Measurements from ENCODE around the gene ITGAD.

DNA sequence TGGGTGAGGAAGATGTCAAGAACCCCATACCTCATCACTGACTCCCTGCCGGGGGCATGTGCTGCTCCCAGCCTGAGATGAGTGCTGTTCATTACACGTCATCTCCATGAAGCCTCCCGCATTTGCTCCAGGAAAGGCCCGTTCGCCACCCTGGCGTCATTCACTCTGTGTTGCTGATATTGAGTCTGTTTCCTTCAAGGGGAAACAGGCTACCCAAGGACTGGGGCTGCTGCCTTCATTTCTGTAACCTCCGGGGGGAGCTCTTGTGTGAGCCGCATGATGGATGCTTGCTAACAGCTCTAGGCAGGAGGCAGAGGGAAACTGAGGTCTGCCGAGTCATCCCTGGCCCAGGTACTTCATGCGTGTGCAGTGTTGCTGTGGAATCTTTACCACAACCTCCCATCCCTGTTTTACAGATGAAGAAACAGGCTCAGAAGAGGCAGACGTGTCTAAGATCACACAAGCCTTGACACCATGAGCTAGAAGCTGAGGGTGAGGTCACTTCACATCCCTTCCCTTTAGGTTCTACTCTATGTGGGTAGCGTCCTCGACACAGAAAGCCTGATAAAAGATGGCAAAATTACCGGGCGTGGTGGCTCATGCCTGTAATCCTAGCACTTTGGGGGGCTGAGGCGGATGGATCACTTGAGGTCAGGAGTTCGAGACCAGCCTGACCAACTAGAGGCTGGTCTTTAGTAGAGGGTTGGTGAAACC lies 62.6 kb downstream of the ITGAD start:
- TF ChIP-seq, protein P1, sequence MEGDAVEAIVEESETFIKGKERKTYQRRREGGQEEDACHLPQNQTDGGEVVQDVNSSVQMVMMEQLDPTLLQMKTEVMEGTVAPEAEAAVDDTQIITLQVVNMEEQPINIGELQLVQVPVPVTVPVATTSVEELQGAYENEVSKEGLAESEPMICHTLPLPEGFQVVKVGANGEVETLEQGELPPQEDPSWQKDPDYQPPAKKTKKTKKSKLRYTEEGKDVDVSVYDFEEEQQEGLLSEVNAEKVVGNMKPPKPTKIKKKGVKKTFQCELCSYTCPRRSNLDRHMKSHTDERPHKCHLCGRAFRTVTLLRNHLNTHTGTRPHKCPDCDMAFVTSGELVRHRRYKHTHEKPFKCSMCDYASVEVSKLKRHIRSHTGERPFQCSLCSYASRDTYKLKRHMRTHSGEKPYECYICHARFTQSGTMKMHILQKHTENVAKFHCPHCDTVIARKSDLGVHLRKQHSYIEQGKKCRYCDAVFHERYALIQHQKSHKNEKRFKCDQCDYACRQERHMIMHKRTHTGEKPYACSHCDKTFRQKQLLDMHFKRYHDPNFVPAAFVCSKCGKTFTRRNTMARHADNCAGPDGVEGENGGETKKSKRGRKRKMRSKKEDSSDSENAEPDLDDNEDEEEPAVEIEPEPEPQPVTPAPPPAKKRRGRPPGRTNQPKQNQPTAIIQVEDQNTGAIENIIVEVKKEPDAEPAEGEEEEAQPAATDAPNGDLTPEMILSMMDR (IDR thresholded peaks at IDR 0.05), result peak in 6 of 12 donors; percentile 10 to 46 (median 22)
- TF ChIP-seq POLR2A (IDR thresholded peaks at IDR 0.05), result no peak

Measured in heart left ventricle (tissue), 13 donors.